ENCODE data around the gene DUS1L.
A peak's percentile ranks its signal among the peaks of the same experiment; 100 is the strongest.
"Not testable (repeated sequence)": the region's sequence is repeated elsewhere in the genome, so short reads cannot be mapped to it uniquely, and the experiment has no call there.

Gene DUS1L

GRCh38 chr17:82039695-82040299 lies 25.8 kb downstream of the DUS1L start:
- no peak for DNase-seq (ENCODE audit: low spot score)

- not testable (repeated sequence) for DNase-seq (ENCODE audit: low spot score)
Measured at GRCh38 chr17:82038796-82039409, 26.7 kb downstream of the DUS1L start.

- no peak for DNase-seq (ENCODE audit: low spot score)
Measured at GRCh38 chr17:82037889-82038195, 27.8 kb downstream of the DUS1L start.

- peak; percentile 99 for DNase-seq (ENCODE audit: low spot score)
Measured at GRCh38 chr17:82037092-82037888, 28.3 kb downstream of the DUS1L start, which contains the start of gene DCXR. Gene DCXR, minus strand, starts transcription at chr17:82037697. Its CDS starts 15 bp downstream, at chr17:82037682.

- no peak for DNase-seq (ENCODE audit: low spot score)
Measured at GRCh38 chr17:82036634-82037091, 28.9 kb downstream of the DUS1L start.

GRCh38 chr17:82035956-82036633 lies 29.5 kb downstream of the DUS1L start:
- DNase-seq (ENCODE audit: low spot score) = no peak

GRCh38 chr17:82035488-82035887 lies 30.1 kb downstream of the DUS1L start:
- no peak for DNase-seq (ENCODE audit: low spot score)

- no peak for DNase-seq (ENCODE audit: low spot score)
Measured at GRCh38 chr17:82034371-82035011, 31.1 kb downstream of the DUS1L start.

GRCh38 chr17:82033359-82034085 lies 32.1 kb downstream of the DUS1L start:
- DNase-seq (ENCODE audit: low spot score) = no peak

GRCh38 chr17:82031885-82032627 lies 33.5 kb downstream of the DUS1L start:
- peak; percentile 88 for DNase-seq (ENCODE audit: low spot score)

- peak; percentile 95 for DNase-seq (ENCODE audit: low spot score)
Measured at GRCh38 chr17:82031303-82031884, 34.2 kb downstream of the DUS1L start, which contains the start of gene RAC3. Gene RAC3, plus strand, starts transcription at chr17:82031678. Its CDS starts 84 bp downstream, at chr17:82031762.

GRCh38 chr17:82030470-82031302 lies 34.9 kb downstream of the DUS1L start:
- DNase-seq (ENCODE audit: low spot score) = peak; percentile 96

- no peak for DNase-seq (ENCODE audit: low spot score)
Measured at GRCh38 chr17:82029990-82030469, 35.6 kb downstream of the DUS1L start.

GRCh38 chr17:82029391-82029790 lies 36.2 kb downstream of the DUS1L start:
- no peak for DNase-seq (ENCODE audit: low spot score)

- DNase-seq (ENCODE audit: low spot score) = no peak
Measured at GRCh38 chr17:82028966-82029365, 36.6 kb downstream of the DUS1L start.

GRCh38 chr17:82028246-82028645 lies 37.4 kb downstream of the DUS1L start:
- no peak for DNase-seq (ENCODE audit: low spot score)

- DNase-seq (ENCODE audit: low spot score) = no peak
Measured at GRCh38 chr17:82025401-82026107, 40.0 kb downstream of the DUS1L start.

- DNase-seq (ENCODE audit: low spot score) = no peak
Measured at GRCh38 chr17:82024859-82025258, 40.7 kb downstream of the DUS1L start.

Measured in D341Med (cell line).